T-cell (primary cell): ENCODE data around the gene HSPB2. TPM values are rescaled to one million over a fixed set of nuclear protein-coding genes. Genes with fewer than 3 reads are reported as not detected.

Source experiments
- ATAC-seq, 4 experiments: fragments of 200-7000 bp in 3 of 4; fragments of 150-1000 bp in 1 of 4; cut with Tn5 transposase; replicated peaks in 1 of 4; 1 replicate in 3 of 4; 2 replicates in 1 of 4; pipeline ENCODE4 v1.10.0; 2021; ENCODE audit warnings: moderate library complexity in 3 of 4, mild to moderate bottlenecking in 2 of 4, moderate number of reproducible peaks in 1 of 4
- CTCF ChIA-PET, 2 donors: fragments of 300-600 bp; sonication (Branson Sonifier 250); formaldehyde crosslinking; loops; one replicate each; lab custom pipeline; 2022; ENCODE audit warnings: antibody characterized with exemption in 2 of 2; lab: Charles Lee
- POLR2A ChIA-PET, 2 donors: fragments of 300-600 bp; sonication (Branson Sonifier 250); formaldehyde crosslinking; loops; one replicate each; lab custom pipeline; 2022; ENCODE audit warnings: antibody characterized with exemption in 2 of 2; lab: Charles Lee
- DNase-seq, 35 experiments: peaks; one replicate each; pipeline versions ENCODE4 v3.0.0 to v3.0.0-alpha.2; 2013 to 2023
- H3K27ac ChIP-seq: one replicate; pipeline ENCODE4 v1.5.1; 2013; ENCODE audit warnings: low read length
- H3K27me3 ChIP-seq, 2 experiments: replicated peaks in 1 of 2; 1 replicate in 1 of 2; 2 replicates in 1 of 2; pipeline versions ENCODE4 v1.6.1 to v1.7.0; 2013; ENCODE audit warnings: low read length in 1 of 2, mixed read lengths in 1 of 2; ENCODE audit not compliant: control insufficient read depth in 2 of 2, insufficient read depth in 2 of 2; ENCODE audit errors: extremely low read depth in 1 of 2
- H3K36me3 ChIP-seq, 2 donors: 1 replicate in 1 of 2; 2 replicates in 1 of 2; pipeline versions ENCODE4 v1.6.1 to v1.7.0; 2013; ENCODE audit warnings: low read length in 1 of 2; ENCODE audit not compliant: control insufficient read depth in 2 of 2, insufficient read depth in 1 of 2; ENCODE audit errors: extremely low read depth in 1 of 2
- H3K4me1 ChIP-seq, 2 experiments: 1 replicate in 1 of 2; 2 replicates in 1 of 2; pipeline versions ENCODE4 v1.6.1 to v1.7.0; 2013; ENCODE audit warnings: low read length in 2 of 2, mixed read lengths in 1 of 2; ENCODE audit not compliant: insufficient read depth in 2 of 2, control insufficient read depth in 1 of 2; ENCODE audit errors: extremely low read depth in 1 of 2
- H3K4me3 ChIP-seq, 2 donors: 1 replicate in 1 of 2; 2 replicates in 1 of 2; pipeline versions ENCODE4 v1.5.1 to v1.7.0; 2013; ENCODE audit warnings: mild to moderate bottlenecking in 2 of 2, low read length in 1 of 2, moderate library complexity in 1 of 2; ENCODE audit not compliant: control insufficient read depth in 1 of 2; ENCODE audit errors: extremely low read depth in 1 of 2
- H3K9me3 ChIP-seq: 2 replicates; pipeline ENCODE4 v1.7.0; 2013
- H3K27ac Mint-ChIP-seq, 2 donors: one replicate each; pipeline ENCODE4 v1.8.0; 2020 to 2021; ENCODE audit warnings: mild to moderate bottlenecking in 2 of 2, mixed read lengths in 2 of 2
- H3K27me3 Mint-ChIP-seq, 2 donors: one replicate each; pipeline ENCODE4 v1.8.0; 2021 to 2022; ENCODE audit warnings: mixed read lengths in 2 of 2
- H3K36me3 Mint-ChIP-seq: one replicate; pipeline ENCODE4 v1.8.0; 2021; ENCODE audit warnings: mixed read lengths
- H3K4me1 Mint-ChIP-seq, 3 donors: one replicate each; pipeline ENCODE4 v1.8.0; 2020 to 2022; ENCODE audit warnings: mixed read lengths in 3 of 3, mild to moderate bottlenecking in 1 of 3
- H3K4me3 Mint-ChIP-seq, 3 donors: one replicate each; pipeline ENCODE4 v1.8.0; 2020 to 2022; ENCODE audit warnings: mild to moderate bottlenecking in 3 of 3, mixed read lengths in 3 of 3, moderate library complexity in 3 of 3
- H3K9me3 Mint-ChIP-seq, 3 donors: one replicate each; pipeline ENCODE4 v1.8.0; 2020 to 2022; ENCODE audit warnings: mixed read lengths in 3 of 3
- WGBS: methylation state at CpG from one replicate; pipeline ENCODE4 v1.1.5; 2013; ENCODE audit warnings: missing lambda C conversion rate; ENCODE audit not compliant: insufficient coverage; 5-methylcytosine and 5-hydroxymethylcytosine counted together
- total RNA-seq, 35 experiments: library from RNA in 6 of 35; stranded (reverse) in 6 of 35; fragments of 120-200 nt in 1 of 35; gene quantifications; one replicate each; pipeline versions ENCODE4 v1.2.1 to v1.2.4 and lab custom pipeline; 2013 to 2026

HSPB2 gene
- total RNA-seq, 5 donors from 2014 or later (not counting 1 experiment from before 2014, with no cell fraction given) = not detected

DNA sequence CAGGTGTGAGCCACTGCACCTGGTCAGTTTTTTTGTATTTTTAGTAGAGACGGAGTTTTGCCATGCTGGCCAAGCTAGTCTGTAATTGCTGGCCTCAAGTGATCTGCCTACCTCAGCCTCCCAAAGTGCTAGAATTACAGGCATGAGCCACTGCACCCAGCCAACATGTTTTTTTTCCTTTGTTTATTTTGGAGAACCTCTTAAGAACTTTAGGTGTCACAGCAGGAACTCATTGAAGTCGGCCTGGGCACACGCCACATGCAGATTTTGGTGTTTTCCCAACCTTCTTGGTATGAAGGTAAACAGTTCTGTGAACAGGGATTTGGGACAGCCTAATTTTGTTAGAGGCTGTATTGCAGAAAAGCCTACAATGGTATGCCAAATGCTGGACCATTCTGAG is 34.0 kb downstream of the HSPB2 start:
- no peak for ATAC-seq
- H3K27me3 Mint-ChIP-seq = no peaks in the 10 kb centered on the region
- H3K4me1 Mint-ChIP-seq = peaks cover 8 to 23% (median 22%) of the 10 kb centered on the region in 3 donors
- H3K4me3 Mint-ChIP-seq = no peak overlapping the region
- H3K36me3 ChIP-seq = no peaks in the 10 kb centered on the region
- no peak for DNase-seq
- peaks cover 0 to 7% of the 10 kb centered on the region in 2 experiments for H3K4me1 ChIP-seq
- ChIA-PET CTCF (no interaction called here), POLR2A (no interaction called here)
- no peaks in the 10 kb centered on the region for H3K9me3 Mint-ChIP-seq
- no peaks in the 10 kb centered on the region for H3K27me3 ChIP-seq
- H3K27ac ChIP-seq = no peak overlapping the region
- no peaks in the 10 kb centered on the region for H3K9me3 ChIP-seq
- WGBS = 92% methylated on average over 2 of the region's 3 CpGs
- no peak overlapping the region for H3K27ac Mint-ChIP-seq
- no peak overlapping the region for H3K4me3 ChIP-seq
- peaks cover 4% of the 10 kb centered on the region for H3K36me3 Mint-ChIP-seq

DNA sequence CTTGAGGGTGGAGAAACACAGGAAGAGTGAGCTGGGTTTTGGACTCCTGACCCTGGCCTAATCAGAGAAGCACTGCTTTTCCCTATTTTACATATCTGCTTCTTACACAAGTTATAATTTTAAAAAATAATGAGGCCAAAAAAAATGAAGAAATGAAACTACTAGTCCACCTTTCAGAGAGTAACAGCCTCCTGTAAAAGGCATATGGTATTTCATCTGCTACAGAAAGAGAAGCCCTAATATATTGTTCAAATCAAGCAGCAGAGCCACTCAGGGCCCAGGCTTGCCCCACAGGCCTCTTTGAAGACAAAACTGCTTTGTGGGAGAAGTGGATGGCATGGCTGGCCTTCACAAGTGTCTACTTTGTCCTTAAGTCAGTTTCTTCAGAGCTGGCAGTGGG is 34.6 kb downstream of the HSPB2 start:
- Mint-ChIP-seq H3K27me3 (no peaks in the 10 kb centered on the region), H3K4me3 (no peak overlapping the region), H3K27ac (no peak overlapping the region), H3K4me1 (peaks cover 8 to 23% (median 22%) of the 10 kb centered on the region in 3 donors), H3K9me3 (no peaks in the 10 kb centered on the region), H3K36me3 (peaks cover 4% of the 10 kb centered on the region)
- Histone ChIP-seq H3K27me3 (no peaks in the 10 kb centered on the region), H3K4me3 (no peak overlapping the region), H3K4me1 (peaks cover 0 to 7% of the 10 kb centered on the region in 2 experiments), H3K36me3 (no peaks in the 10 kb centered on the region), H3K9me3 (no peaks in the 10 kb centered on the region), H3K27ac (no peak overlapping the region)
- CTCF ChIA-PET = no interaction called here
- no peak for DNase-seq
- POLR2A ChIA-PET = no interaction called here
- ATAC-seq = no peak

DNA sequence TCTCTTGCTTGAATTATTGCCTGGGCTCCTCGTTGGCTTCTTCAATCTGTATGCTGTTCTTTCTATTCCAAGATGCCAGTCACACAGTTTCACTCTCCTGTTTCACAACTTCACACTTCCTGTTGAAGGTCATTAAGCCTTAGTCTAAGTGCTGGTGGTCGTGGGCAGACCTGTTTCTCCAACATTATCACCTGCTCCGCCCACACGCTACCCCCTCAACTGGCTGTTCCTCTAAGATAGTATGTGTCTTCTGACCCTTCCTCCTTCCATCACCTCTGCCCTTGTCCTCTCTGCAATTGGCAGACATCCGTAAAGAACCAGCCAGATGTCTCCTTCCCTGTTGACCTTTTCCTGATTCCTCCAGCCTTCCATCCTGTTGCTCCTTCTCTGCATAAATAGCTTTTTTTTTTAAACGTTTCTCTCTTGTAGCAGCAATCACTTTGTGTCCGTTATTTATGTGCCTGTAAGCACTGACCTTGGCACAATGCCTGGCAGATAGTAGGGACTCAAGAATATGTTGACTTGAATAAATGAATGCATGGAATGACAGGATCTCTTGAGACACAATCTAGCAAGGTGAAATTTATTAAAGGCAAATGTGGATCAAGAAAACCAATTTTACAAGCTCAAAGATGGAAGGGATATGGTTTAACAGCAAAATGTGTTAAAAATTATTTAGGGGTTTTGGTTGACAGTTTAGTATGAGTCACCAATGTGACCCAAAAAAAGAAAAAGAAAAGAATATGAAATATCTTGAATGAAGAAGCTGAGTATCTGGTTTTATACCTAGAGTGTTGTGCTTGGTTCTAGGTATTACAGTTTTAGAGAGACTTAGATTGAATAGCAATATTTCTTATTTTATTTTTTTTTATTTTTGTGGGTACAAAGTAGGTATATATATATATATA is 37.2 kb downstream of the HSPB2 start:
- H3K4me1 ChIP-seq = peaks cover 0 to 2% of the 10 kb centered on the region in 2 experiments
- no peaks in the 10 kb centered on the region for H3K9me3 Mint-ChIP-seq
- no peaks in the 10 kb centered on the region for H3K9me3 ChIP-seq
- no peak overlapping the region for H3K4me3 Mint-ChIP-seq
- no peak for ATAC-seq
- no peak overlapping the region for H3K27ac Mint-ChIP-seq
- CTCF ChIA-PET = interaction anchor here in 1 of 2 donors (0.7 to 1.2 kb wide), 2 partner anchors 18 to 19 kb away, joined by 5 to 6 read pairs; no protein-coding TSS in a partner anchor
- no peaks in the 10 kb centered on the region for H3K36me3 ChIP-seq
- H3K27me3 Mint-ChIP-seq = no peaks in the 10 kb centered on the region
- DNase-seq = no peak
- H3K4me3 ChIP-seq = no peak overlapping the region
- H3K4me1 Mint-ChIP-seq = peaks cover under 1 to 14% (median 10%) of the 10 kb centered on the region in 3 donors
- WGBS = 100% methylated on average over 3 of the region's 7 CpGs
- no peaks in the 10 kb centered on the region for H3K27me3 ChIP-seq
- H3K27ac ChIP-seq = no peak overlapping the region
- peaks cover 3% of the 10 kb centered on the region for H3K36me3 Mint-ChIP-seq
- POLR2A ChIA-PET = no interaction called here

DNA sequence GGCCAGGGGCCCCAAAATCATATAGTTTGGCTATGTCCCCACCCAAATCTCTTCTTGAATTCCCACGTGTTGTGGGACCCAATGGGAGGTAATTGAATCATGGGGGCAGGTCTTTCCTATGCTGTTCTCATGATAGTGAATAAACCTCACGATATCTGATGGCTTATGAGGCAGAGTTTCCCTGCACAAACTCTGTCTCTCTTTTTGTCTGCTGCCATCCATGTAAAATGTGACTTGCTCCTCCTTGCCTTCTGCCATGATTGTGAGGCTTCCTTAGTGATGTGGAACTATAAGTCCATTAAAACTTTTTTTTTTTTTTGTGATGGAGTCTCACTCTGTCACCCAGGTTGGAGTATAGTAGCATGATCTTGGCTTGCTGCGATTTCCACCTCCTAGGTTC is 39.0 kb downstream of the HSPB2 start:
- Mint-ChIP-seq H3K27ac (no peak overlapping the region), H3K4me1 (peaks cover 0 to 9% (median 5%) of the 10 kb centered on the region in 3 donors), H3K27me3 (no peaks in the 10 kb centered on the region), H3K36me3 (no peaks in the 10 kb centered on the region), H3K9me3 (no peaks in the 10 kb centered on the region), H3K4me3 (no peak overlapping the region)
- no peak for DNase-seq
- WGBS = 100% methylated on average over 1 of the region's 3 CpGs
- Histone ChIP-seq H3K27ac (no peak overlapping the region), H3K9me3 (no peaks in the 10 kb centered on the region), H3K27me3 (no peaks in the 10 kb centered on the region), H3K4me3 (no peak overlapping the region), H3K36me3 (no peaks in the 10 kb centered on the region), H3K4me1 (no peaks in the 10 kb centered on the region)
- ATAC-seq = no peak
- POLR2A ChIA-PET = no interaction called here
- CTCF ChIA-PET = no interaction called here

DNA sequence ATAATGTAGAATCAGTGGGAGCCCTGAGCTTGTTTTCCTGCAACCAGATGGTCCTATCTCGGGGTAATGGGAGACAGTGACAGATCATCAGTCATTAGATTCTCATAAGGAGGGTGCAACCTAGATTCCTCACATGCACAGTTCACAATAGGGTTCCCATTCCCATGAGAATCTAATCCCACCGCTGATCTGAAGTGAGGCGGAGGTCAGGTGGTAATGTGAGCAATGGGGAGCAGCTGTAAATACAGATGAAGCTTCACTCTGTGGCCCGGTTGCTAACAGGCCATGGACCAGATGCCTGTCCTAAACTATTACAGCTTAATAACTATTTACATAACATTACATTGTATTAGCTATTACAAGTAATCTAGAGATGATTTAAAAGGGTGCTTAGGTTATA is 41.6 kb downstream of the HSPB2 start:
- H3K27ac Mint-ChIP-seq = no peak overlapping the region
- no peaks in the 10 kb centered on the region for H3K27me3 Mint-ChIP-seq
- Histone ChIP-seq H3K9me3 (no peaks in the 10 kb centered on the region), H3K27ac (no peak overlapping the region), H3K4me3 (no peak overlapping the region), H3K27me3 (no peaks in the 10 kb centered on the region), H3K4me1 (no peaks in the 10 kb centered on the region), H3K36me3 (peaks cover 0 to 5% of the 10 kb centered on the region in 2 donors)
- H3K4me1 Mint-ChIP-seq = peaks cover 0 to 6% (median 0%) of the 10 kb centered on the region in 3 donors
- POLR2A ChIA-PET = no interaction called here
- ATAC-seq (no peak), DNase-seq (no peak)
- no peaks in the 10 kb centered on the region for H3K9me3 Mint-ChIP-seq
- H3K4me3 Mint-ChIP-seq = no peak overlapping the region
- H3K36me3 Mint-ChIP-seq = no peaks in the 10 kb centered on the region
- 80% methylated on average over 1 of the region's 4 CpGs for WGBS
- CTCF ChIA-PET = interaction anchor here (1.0 to 1.3 kb wide), 2 partner anchors 8 to 28 kb away, joined by 4 read pairs; no protein-coding TSS in a partner anchor

DNA sequence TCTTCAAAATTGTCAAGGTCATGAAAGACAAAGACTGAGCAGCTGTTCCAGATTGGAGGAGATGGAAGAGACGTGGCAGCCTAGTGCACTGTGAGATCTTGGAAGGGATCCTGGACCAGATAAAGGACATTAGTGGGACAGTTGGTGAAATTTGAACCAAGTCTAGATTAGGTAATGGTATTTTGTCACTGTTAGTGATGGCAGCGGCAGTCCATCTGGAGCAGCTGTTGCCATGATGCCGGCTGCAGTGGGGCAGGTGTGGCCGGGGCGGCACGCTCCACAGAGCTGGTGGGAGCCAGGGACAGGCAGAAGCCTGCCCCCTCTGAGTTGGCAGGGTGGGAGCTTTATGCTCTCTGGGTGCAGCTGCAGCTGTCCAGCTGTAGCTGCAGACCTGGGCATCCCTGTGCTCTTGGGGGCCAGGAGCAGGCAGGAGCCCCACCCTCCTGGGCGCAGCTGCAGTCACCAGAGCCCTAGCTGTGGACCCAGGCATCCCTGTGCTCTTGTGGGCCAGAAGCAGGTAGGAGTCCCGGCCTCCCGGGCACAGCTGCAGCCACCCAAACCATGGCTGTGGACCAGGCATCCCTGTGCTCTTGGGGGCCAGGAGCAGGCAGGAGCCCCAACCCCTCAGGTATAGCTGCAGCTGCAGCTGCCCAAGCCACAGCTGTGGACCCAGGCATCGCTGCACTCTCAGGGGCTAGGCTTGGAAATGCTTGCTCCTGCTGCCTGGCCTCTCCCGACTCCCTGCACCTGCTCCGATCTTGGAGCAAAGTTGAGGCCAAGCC is 45.3 kb downstream of the HSPB2 start:
- DNase-seq (no peak), ATAC-seq (no peak)
- Mint-ChIP-seq H3K27me3 (no peaks in the 10 kb centered on the region), H3K4me3 (no peak overlapping the region), H3K4me1 (no peaks in the 10 kb centered on the region), H3K36me3 (no peaks in the 10 kb centered on the region), H3K27ac (no peak overlapping the region), H3K9me3 (no peaks in the 10 kb centered on the region)
- Histone ChIP-seq H3K4me1 (no peaks in the 10 kb centered on the region), H3K4me3 (no peak overlapping the region), H3K27ac (no peak overlapping the region), H3K27me3 (no peaks in the 10 kb centered on the region), H3K9me3 (no peaks in the 10 kb centered on the region), H3K36me3 (peaks cover 0 to 5% of the 10 kb centered on the region in 2 donors)
- POLR2A ChIA-PET = no interaction called here
- CTCF ChIA-PET = no interaction called here
- 93% methylated on average over 12 of the region's 12 CpGs for WGBS
